Calu3 (cell line): ENCODE results near the gene LRRC45. TPM values are rescaled to one million over a fixed set of nuclear protein-coding genes. Genes with fewer than 3 reads are reported as not detected.

Source experiments
- BruUV-seq: library from RNA; stranded (reverse); fragments of 400-500 nt; replicated peaks from 2 replicates; lab custom pipeline; 2021; lab: Mats Ljungman, UMichigan
- CTCF ChIA-PET: fragments of 300-600 bp; sonication (Branson Sonifier 250); formaldehyde crosslinking; loops from one replicate; lab custom pipeline; 2022; ENCODE audit warnings: antibody characterized with exemption; lab: Charles Lee
- DNase-seq: peaks from one replicate; pipeline ENCODE4 v3.0.0; 2022
- H3K27ac Mint-ChIP-seq: one replicate; pipeline ENCODE4 v1.8.0; 2022; ENCODE audit warnings: mixed read lengths; ENCODE audit not compliant: unreplicated experiment
- H3K27me3 Mint-ChIP-seq: one replicate; pipeline ENCODE4 v1.8.0; 2022; ENCODE audit warnings: mixed read lengths; ENCODE audit not compliant: unreplicated experiment
- H3K36me3 Mint-ChIP-seq: one replicate; pipeline ENCODE4 v1.8.0; 2022; ENCODE audit warnings: mild to moderate bottlenecking, moderate library complexity, mixed read lengths; ENCODE audit not compliant: insufficient read depth, unreplicated experiment
- H3K4me1 Mint-ChIP-seq: one replicate; pipeline ENCODE4 v1.8.0; 2022; ENCODE audit warnings: mild to moderate bottlenecking, low read depth, mixed read lengths; ENCODE audit not compliant: unreplicated experiment
- H3K4me3 Mint-ChIP-seq: one replicate; pipeline ENCODE4 v1.8.0; 2022; ENCODE audit warnings: mild to moderate bottlenecking, low read depth, moderate library complexity, mixed read lengths; ENCODE audit not compliant: unreplicated experiment
- H3K9me3 Mint-ChIP-seq: one replicate; pipeline ENCODE4 v1.8.0; 2022; ENCODE audit warnings: low read depth, mixed read lengths; ENCODE audit not compliant: unreplicated experiment
- CTCF ChIP-seq: fragments of 200-600 bp; IDR thresholded peaks from one replicate; pipeline ENCODE4 v1.8.0; 2022; ENCODE audit warnings: antibody characterized with exemption; ENCODE audit not compliant: unreplicated experiment
- intact Hi-C: fragments of 100-400 bp; cut with micrococcal nuclease; formaldehyde crosslinking; loops from one replicate; pipeline ENCODE4 v1.10.0; 2022; ENCODE audit not compliant: unreplicated experiment
- total RNA-seq: library from RNA; stranded (reverse); gene quantifications from 2 replicates; pipeline ENCODE4 v1.2.3, GENCODE V29; 2022

LRRC45 gene
- total RNA-seq, 1 experiment from 2014 or later = 32.6 TPM

- H3K9me3 Mint-ChIP-seq = no peaks in the 10 kb centered on the region
- H3K4me1 Mint-ChIP-seq = no peaks in the 10 kb centered on the region
- intact Hi-C loops = no loop called here
- no peak for TF ChIP-seq CTCF
- no peaks in the 10 kb centered on the region for H3K27me3 Mint-ChIP-seq
- peaks cover 32% of the 10 kb centered on the region for H3K36me3 Mint-ChIP-seq
- BruUV-seq = no TSS peak
- no peak for DNase-seq
- CTCF ChIA-PET = no interaction called here
- no peak within 1 kb of the TSS for H3K27ac Mint-ChIP-seq
- peak within 1 kb of the TSS; percentile 32 for H3K4me3 Mint-ChIP-seq
Measured at GRCh38 chr17:82031303-82031884, 8.3 kb downstream of the LRRC45 start, which contains the start of gene RAC3. Gene RAC3, plus strand, starts transcription at chr17:82031678. Its CDS starts 84 bp downstream, at chr17:82031762.

- no peak for TF ChIP-seq CTCF
- Mint-ChIP-seq H3K27ac (no peak overlapping the region), H3K27me3 (no peaks in the 10 kb centered on the region), H3K4me1 (no peaks in the 10 kb centered on the region), H3K9me3 (no peaks in the 10 kb centered on the region), H3K36me3 (peaks cover 36% of the 10 kb centered on the region), H3K4me3 (peak overlapping the region; percentile 17)
- DNase-seq = peak; percentile 49
- no TSS peak for BruUV-seq
- intact Hi-C loops = no loop called here
- CTCF ChIA-PET = no interaction called here
Measured at GRCh38 chr17:82031885-82032627, 9.0 kb downstream of the LRRC45 start.

- CTCF ChIA-PET = no interaction called here
- no peak for DNase-seq
- TF ChIP-seq CTCF = no peak
- peaks cover 40% of the 10 kb centered on the region for H3K36me3 Mint-ChIP-seq
- BruUV-seq = no TSS peak
- intact Hi-C loops = no loop called here
- H3K4me1 Mint-ChIP-seq = peaks cover 7% of the 10 kb centered on the region
- H3K4me3 Mint-ChIP-seq = no peak overlapping the region
- no peaks in the 10 kb centered on the region for H3K27me3 Mint-ChIP-seq
- H3K9me3 Mint-ChIP-seq = no peaks in the 10 kb centered on the region
- no peak overlapping the region for H3K27ac Mint-ChIP-seq
Measured at GRCh38 chr17:82033359-82034085, 10.4 kb downstream of the LRRC45 start.

GRCh38 chr17:82034371-82035011 is 11.4 kb downstream of the LRRC45 start:
- TF ChIP-seq CTCF = no peak
- no peak overlapping the region for H3K4me3 Mint-ChIP-seq
- H3K9me3 Mint-ChIP-seq = no peaks in the 10 kb centered on the region
- no TSS peak for BruUV-seq
- no peak overlapping the region for H3K27ac Mint-ChIP-seq
- peaks cover 35% of the 10 kb centered on the region for H3K36me3 Mint-ChIP-seq
- intact Hi-C loops = no loop called here
- DNase-seq = no peak
- no peaks in the 10 kb centered on the region for H3K27me3 Mint-ChIP-seq
- CTCF ChIA-PET = no interaction called here
- peaks cover 7% of the 10 kb centered on the region for H3K4me1 Mint-ChIP-seq
